ENCODE results near the gene CLEC20A.

CLEC20A gene

DNA sequence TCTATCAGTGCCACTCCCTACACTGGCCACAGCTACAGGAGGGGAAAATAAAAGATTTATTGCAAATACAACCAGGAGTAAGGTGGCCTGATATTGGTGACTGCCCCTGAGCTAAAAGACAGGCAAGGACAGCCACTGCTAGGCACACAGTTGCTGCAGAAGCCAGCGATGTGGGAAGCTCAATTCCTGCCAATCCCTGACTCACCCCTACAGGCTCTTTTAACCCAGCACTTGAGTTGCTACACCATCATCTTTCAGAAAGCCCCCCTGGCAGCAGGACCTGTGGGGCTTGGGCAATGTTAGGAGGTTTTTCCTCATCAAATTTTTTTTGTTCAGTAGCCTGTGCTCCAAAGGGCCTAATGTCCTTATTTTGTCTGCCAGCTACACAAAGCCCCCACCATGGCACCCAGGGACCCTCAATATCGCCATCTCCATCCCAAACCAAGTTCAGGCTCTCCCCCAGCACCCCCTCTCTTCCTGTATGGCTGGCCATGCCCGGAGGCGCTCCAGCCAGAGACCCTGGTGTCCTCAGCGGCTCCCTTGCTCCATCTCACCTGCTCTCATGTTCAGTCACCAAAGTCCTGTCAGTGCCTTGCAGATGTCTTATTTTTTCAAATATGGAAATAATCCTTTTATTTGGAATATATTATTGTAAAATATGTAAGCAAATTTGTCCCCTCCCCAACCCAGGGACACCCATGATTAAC, 13.4 kb downstream of the CLEC20A start:
- no peak for DNase-seq (ENCODE audit: extremely low read depth in 1 of 2, low read depth in 1 of 2)

GRCh38 chr1:178477841-178478240, 18.9 kb downstream of the CLEC20A start:
- DNase-seq (ENCODE audit: extremely low read depth in 1 of 2, low read depth in 1 of 2): no peak

- no peak for DNase-seq (ENCODE audit: extremely low read depth in 1 of 2, low read depth in 1 of 2)
These were observed 19.4 kb downstream of the CLEC20A start for GRCh38 chr1:178477373-178477772.

DNA sequence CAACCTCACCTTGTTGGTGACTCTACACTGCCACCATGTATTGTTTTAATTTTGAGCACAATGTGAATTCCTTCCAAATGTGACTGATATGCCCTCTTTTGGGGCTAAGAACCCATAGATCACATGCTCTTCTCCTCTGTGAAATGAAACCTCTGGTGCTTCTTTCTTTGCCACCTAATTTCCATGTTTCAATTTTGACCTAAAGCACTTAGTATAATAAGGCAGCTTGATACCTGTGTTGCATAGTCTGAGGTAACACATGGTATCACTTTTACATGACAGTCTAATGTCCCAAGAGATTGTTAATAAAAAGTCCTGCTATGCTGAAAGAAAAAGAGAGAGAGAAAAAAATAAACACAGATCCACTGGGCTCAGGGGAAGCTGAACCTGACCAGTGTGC, 24.2 kb downstream of the CLEC20A start:
- no peak for DNase-seq (ENCODE audit: extremely low read depth in 1 of 2, low read depth in 1 of 2)

- DNase-seq (ENCODE audit: extremely low read depth in 1 of 2, low read depth in 1 of 2): no peak
These were observed 26.3 kb downstream of the CLEC20A start for GRCh38 chr1:178470411-178470960.

DNA sequence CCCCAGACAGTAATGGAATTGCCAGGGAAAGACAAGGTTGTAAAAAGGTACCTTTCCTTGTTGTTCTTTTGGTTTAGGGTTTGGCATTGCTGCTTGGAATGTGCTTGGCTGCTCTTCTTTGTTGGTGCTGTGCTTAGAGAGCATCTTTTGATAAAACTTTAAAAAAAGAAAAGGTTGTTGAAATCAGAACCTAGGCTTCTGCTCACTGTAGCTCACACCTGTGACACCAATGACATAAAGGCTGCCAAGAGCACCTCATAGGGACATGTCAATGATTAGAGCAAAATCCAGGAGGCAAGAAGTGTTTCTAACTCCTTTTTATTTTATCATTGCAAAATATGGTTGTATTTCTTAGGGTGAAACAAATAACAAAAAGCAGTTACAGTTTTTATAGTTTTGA, 28.9 kb downstream of the CLEC20A start:
- DNase-seq (ENCODE audit: extremely low read depth in 1 of 2, low read depth in 1 of 2): no peak

DNA sequence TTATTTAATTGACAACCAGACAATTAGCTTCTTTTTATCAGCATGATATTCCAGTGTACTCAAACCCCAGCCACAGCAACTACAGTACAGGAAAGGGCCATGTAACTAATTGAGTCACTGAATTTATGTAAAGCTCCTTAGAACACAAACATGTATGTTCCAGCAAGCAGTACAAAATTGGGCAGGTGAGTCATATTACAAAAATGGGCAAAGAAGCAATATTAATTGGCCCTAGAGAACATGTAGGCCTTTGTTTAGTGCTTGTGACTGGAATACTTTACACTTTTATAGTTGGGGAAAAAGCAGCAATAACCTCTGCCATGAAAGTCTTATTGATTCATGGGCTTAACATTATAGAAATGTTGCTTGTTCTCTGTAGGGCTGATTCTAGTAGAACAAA, 31.8 kb downstream of the CLEC20A start:
- no peak for DNase-seq (ENCODE audit: extremely low read depth in 1 of 2, low read depth in 1 of 2)

DNA sequence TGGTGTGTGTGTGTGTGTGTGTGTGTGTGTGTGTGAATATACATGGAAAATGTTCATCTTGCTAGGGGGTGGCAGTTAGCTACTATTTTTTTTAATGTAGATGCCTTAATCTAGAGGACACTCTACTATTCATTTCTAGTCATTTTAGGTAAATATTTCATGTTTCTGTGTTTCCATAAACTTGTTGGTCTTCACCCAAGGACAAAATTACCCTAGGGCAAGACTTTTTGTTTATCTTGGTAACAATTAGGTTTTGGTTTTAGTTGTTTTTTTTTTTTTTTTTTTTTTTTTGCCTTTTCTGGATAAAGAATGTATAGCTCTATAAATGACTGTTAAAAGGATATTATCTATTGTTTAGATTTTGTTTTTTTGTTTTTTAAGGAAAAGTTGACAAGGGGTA, 32.2 kb downstream of the CLEC20A start:
- no peak for DNase-seq (ENCODE audit: extremely low read depth in 1 of 2, low read depth in 1 of 2)

DNA sequence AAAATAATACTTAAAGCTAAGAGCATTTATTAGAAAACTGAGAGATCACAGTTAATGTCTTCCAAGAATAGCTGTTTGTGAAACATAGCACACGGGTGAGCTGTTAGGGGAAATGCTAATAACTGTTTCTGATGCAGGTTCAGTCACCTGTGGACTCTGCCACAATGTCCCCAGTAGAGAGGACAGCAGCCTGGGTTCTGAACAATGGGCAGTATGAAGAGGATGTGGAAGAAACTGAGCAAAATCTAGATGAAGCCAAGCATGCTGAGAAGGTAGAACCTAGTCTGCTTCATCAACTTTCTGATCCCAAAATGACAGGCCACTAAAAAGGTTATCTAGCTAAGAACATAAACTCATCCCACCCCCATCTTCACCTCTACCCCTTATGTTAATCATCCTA, 32.6 kb downstream of the CLEC20A start:
- DNase-seq (ENCODE audit: extremely low read depth in 1 of 2, low read depth in 1 of 2): no peak

DNA sequence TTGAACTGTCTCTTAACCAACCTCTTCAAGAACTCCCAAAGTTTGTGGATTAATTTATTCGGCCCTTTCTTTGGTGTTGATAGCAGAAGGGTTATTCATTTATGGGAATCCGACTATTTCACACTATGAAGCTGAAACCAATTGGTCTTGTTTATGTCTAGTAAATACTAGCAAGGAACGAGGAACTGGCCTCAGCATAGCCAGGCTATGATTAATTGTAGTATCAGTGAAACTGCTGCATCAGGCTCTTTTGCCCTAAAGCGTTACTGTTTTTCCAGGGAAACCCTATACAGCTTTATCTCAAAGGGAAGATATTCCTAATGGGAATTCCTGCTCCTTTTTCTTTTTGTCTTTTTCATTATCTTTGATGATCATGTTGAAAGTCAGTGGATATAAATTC, 35.1 kb downstream of the CLEC20A start:
- DNase-seq (ENCODE audit: extremely low read depth in 1 of 2, low read depth in 1 of 2): no peak

DNA sequence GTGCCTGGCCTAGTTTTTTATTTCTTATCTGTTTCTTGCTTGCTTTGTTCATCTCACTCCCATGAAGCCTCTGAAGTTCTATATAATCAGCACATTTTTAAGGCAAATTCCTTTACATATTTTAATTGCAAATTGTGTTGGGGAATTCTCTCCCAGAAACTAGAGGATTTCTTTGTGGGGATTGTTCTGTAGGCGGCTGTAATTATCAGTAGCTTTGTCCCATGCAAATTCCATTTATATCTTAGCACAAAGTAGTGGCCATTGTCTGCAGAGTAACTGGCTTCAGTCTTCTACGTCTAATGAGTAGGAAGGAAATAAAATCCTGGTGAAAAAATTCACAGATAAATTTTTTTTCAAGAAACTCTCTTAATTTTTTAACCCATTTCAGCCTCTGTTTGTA, 35.7 kb downstream of the CLEC20A start:
- DNase-seq (ENCODE audit: extremely low read depth in 1 of 2, low read depth in 1 of 2): no peak

- no peak for DNase-seq (ENCODE audit: extremely low read depth in 1 of 2, low read depth in 1 of 2)
These were observed 38.6 kb downstream of the CLEC20A start for GRCh38 chr1:178458203-178458602.

DNA sequence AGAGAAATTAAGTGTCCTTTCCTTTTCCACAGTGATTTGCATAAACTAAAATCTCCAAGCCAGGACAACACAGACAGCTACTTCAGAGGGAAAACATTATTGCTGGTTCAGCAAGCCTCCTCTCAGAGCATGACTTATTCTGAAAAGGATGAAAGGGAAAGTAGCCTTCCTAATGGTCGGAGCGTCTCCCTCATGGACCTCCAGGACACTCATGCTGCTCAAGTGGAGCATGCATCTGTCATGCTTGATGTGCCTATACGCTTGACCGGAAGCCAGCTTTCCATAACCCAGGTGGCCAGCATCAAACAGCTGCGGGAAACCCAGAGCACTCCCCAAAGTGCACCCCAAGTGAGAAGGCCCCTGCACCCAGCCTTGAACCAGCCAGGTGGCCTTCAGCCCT, 39.1 kb downstream of the CLEC20A start:
- no peak for DNase-seq (ENCODE audit: extremely low read depth in 1 of 2, low read depth in 1 of 2)

- no peak for DNase-seq (ENCODE audit: extremely low read depth in 1 of 2, low read depth in 1 of 2)
These were observed 40.3 kb downstream of the CLEC20A start for GRCh38 chr1:178456472-178456871.

DNA sequence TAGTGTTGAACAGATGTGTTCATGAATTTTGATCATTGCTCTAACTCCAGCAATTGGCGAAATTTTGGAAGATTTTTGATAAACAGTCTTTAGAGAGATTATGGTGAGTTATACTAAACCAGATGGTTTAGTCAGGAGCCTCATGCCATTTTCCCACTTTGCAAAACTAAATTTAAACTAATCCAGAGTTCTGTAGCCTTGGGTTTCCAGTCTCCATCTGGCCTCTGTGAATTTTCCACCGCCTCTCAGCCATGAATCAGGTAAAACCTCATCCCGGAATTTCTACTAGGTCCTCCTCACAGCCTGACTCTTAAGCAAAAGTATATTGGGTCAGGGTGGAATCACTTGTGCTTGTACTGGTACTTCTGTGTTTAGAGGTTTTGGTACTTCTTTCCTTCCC, 44.8 kb downstream of the CLEC20A start:
- DNase-seq (ENCODE audit: extremely low read depth in 1 of 2, low read depth in 1 of 2): no peak

DNA sequence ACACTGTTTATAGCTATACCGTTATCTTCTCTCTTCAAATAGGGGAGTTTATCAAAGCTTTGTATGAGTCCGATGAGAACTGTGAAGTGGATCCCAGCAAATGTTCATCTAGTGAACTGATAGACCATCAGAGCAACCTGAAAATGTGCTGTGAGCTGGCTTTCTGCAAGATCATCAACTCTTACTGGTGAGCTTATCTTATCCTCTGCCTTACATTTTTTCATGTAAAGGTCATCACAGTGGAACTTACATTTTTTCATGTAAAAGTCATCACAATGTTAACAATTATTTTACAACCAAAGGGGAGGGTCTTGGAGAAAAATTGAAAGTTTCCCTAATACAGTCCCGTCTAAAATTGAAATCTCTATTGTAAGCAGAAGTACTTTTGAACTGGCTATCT, 45.2 kb downstream of the CLEC20A start:
- no peak for DNase-seq (ENCODE audit: extremely low read depth in 1 of 2, low read depth in 1 of 2)

DNA sequence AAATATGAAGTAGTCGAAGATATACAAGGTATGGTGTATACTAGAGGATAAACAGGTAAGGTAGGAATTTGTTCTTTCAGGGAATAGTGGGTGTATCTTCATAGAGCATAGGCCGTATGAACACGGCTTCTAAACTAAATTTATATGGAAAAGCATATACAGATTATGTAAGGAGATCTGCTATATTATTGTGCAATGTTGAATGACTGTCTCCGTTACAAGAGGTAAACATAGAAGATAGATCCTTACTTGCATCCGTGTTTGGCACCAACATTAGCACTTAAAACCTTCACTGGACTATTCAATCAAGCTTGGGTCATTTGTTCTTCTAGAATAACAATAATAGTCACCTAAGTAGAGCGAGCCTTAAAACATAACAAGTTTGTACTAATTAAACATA, 45.9 kb downstream of the CLEC20A start:
- DNase-seq (ENCODE audit: extremely low read depth in 1 of 2, low read depth in 1 of 2): no peak

DNA sequence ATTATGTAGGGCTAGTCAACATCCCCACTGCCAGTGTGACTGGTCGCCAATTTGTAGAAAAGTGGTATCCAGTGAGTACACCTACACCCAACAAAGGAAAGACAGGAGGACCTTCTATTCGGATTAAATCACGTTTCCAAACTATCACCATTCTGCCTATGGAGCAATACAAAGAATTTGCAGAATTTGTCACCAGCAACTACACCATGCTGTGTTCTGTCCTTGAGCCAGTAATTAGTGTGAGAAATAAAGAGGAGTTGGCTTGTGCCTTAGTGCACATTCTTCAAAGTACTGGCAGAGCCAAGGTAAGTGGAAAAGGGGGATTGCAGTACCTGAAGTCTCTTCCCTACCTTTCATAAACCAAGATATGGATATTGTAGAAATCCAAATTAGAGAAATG, 53.8 kb downstream of the CLEC20A start:
- DNase-seq (ENCODE audit: extremely low read depth in 1 of 2, low read depth in 1 of 2): no peak

DNA sequence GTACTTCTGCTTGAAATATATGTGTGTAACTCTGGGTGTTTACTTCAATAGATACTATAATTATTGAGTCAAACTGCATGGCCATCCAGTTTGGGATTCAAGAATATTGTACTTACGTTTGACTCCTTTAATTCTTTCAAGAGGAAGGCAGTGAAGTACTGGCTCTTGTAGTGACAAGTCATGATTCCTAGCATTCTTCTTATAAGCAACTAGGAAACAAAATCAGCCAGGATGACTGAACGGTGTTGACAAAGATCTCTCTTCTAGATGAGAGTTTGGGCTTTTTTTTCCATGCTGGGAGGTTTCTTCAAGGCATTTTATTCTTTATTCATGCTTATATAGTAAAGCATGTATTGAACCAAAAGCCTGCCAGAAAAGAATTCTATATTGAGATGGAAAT, 58.3 kb downstream of the CLEC20A start:
- no peak for DNase-seq (ENCODE audit: extremely low read depth in 1 of 2, low read depth in 1 of 2)

DNA sequence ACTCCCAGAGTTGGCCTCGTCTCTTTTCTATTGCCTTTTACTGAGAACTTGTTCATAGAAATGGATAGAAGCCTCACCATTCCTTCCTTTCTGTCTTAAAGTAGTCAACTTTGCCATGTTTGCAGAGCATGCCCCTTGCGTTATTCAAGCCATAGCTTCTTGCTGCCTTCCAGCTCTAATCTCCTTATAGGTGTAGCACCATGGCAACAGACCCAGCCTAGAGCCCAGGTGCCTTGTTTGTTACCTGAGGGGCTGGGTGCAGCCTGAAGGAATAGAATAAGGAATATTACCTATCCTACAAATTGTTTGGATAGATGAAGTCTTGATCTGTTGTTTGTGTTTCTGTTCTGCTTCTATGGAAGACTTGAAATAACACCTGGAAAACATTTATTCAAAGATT, 59.9 kb downstream of the CLEC20A start:
- DNase-seq (ENCODE audit: extremely low read depth in 1 of 2, low read depth in 1 of 2): no peak

GRCh38 chr1:178434899-178435435, 61.8 kb downstream of the CLEC20A start:
- DNase-seq (ENCODE audit: extremely low read depth in 1 of 2, low read depth in 1 of 2): no peak

DNA sequence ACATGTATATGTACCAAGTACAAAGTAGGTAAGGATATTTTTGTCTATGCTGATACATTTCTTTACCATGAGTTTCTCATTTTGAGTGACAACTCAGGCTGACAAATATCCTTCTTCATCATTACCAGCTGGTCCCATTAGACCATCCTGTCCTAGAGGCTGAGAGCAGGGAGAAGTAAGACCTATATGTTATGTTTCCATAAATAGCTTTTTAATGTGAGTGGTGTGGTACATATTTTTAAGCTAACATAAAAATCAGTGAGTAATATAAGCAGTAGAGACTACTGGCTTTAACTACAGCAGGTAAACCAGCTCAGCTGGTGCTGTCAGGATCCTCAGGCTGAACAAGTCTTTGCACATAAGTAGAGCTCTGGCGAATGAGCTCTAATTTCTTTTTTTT, 62.4 kb downstream of the CLEC20A start:
- DNase-seq (ENCODE audit: extremely low read depth in 1 of 2, low read depth in 1 of 2): no peak

All from stimulated activated CD8-positive, alpha-beta memory T cell treated with anti-CD3 and anti-CD28 coated beads, Interleukin-7, amount 100 ng/mL, for 48 hours (primary cell).